GM10266 (cell line): ENCODE results near the gene GRIA4.

ENCODE experiments used
- DNase-seq: peaks from one replicate; pipeline ENCODE4 v3.0.0; 2012; ENCODE audit errors: extremely low spot score
- TF ChIP-seq, protein P1 (sequence below): IDR thresholded peaks from 2 replicates; pipeline ENCODE4 v1.5.1; 2012; ENCODE audit warnings: mild to moderate bottlenecking, low read depth; ENCODE audit not compliant: control insufficient read depth, insufficient read depth; ENCODE audit errors: missing control alignments

The GRIA4 gene

DNA sequence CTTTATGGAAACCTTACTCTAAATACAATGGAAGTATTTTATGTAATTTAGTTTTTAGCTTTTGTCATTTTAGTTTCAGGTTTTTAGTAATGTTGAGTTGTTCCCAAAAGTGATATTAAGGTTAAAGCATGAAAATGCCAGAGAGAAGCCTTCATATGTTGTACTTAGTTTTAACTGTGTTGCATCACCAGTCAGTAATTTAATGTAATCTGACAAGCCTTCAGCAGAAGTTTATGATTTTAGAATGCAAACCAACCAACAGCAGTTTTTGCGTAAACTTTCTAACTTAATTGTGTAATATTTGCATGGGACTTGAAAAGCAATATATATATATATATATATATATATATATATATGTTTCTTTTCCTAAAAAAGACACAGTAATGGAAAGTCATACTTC lies 301.6 kb downstream of the GRIA4 start:
- DNase-seq, result no peak
- TF ChIP-seq, protein P1, sequence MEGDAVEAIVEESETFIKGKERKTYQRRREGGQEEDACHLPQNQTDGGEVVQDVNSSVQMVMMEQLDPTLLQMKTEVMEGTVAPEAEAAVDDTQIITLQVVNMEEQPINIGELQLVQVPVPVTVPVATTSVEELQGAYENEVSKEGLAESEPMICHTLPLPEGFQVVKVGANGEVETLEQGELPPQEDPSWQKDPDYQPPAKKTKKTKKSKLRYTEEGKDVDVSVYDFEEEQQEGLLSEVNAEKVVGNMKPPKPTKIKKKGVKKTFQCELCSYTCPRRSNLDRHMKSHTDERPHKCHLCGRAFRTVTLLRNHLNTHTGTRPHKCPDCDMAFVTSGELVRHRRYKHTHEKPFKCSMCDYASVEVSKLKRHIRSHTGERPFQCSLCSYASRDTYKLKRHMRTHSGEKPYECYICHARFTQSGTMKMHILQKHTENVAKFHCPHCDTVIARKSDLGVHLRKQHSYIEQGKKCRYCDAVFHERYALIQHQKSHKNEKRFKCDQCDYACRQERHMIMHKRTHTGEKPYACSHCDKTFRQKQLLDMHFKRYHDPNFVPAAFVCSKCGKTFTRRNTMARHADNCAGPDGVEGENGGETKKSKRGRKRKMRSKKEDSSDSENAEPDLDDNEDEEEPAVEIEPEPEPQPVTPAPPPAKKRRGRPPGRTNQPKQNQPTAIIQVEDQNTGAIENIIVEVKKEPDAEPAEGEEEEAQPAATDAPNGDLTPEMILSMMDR, result no peak

DNA sequence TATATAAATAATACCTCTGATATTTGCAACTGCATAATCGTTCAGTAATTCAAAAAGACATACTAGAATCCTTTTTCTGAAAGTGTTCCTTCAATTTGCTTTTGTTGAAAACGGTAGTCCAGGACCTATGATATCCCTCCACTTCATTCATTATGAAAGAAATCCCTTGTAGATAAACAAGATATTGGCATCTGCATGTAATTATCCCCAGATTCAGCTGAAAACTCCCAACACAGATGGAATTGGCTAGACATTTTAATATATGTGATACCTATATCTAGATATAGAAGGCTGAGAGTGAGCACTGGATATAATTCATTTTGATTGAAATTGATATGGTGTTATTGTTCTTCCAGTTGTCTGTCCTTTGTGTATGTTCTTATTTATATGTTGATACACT lies 302.8 kb downstream of the GRIA4 start:
- no peak for DNase-seq
- TF ChIP-seq, protein P1, result no peak

DNA sequence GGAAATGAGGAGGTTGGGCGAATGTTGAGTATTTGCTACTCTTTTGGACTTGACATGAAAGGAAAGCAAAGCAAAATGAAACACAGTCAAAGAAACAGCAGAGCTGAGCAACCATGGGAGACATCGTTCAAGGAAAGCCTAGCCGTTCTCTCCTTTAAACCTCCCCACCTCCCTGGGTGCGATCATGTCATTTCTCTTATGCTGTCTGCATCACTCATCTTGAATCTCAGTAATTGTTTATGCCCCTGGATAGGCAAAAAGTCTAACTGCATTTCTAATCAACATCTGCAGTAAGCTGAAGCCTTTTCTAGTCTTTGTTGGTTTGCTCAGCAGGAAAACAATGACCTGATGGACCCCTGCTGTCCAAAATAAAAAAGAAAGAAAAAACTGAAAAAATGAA lies 305.1 kb downstream of the GRIA4 start:
- TF ChIP-seq, protein P1, result no peak
- no peak for DNase-seq

DNA sequence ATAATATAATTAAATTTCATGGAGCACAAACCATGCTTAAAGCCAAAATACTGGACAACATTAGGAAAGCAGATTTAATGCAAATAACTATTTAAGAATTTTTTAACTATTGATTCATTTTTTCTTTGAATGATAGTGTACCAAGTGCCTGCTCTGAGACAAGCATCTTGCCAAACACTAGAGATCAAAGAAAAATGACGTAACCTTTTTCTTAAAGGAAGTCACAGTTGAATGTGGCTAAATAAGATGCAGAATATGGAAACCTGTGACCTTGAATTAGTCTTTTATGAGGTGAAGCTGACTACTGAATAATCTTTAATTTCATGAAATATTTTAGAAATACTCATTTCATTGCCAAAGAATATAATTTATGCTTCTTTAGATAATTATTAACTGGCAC lies 308.2 kb downstream of the GRIA4 start:
- TF ChIP-seq, protein P1, result no peak
- no peak for DNase-seq

DNA sequence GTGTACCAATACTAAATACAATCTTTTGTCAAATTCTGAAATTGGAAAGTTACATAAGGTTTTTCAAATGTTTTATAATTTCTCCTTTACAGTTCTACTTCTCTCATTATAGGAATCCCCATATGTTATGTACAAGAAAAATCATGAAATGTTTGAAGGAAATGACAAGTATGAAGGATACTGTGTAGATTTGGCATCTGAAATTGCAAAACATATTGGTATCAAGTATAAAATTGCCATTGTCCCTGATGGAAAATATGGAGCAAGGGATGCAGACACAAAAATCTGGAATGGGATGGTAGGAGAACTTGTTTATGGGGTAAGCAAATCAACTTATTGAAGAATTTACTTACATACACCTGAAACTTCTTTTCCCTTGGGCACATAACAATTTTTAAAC lies 308.7 kb downstream of the GRIA4 start:
- no peak for DNase-seq
- TF ChIP-seq, protein P1, result no peak

DNA sequence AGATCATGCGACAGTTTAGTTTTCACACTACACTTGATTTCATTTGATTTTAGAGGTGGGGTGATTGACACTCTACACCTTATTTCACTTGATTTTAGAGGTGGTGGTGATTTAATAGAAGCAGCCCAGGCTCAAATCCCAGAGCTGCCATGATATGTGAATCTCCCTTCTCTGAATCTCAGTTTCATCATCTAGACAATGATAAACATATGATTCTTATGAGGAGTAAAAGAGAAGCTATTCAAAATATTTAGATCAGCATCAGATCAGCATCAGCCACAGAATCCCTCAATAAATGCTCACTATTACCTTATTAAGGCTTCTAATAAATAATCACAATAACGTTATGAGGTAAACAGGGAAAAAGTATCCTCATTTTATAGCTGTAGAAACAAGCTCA lies 313.4 kb downstream of the GRIA4 start:
- DNase-seq, result no peak
- TF ChIP-seq, protein P1, result no peak

DNA sequence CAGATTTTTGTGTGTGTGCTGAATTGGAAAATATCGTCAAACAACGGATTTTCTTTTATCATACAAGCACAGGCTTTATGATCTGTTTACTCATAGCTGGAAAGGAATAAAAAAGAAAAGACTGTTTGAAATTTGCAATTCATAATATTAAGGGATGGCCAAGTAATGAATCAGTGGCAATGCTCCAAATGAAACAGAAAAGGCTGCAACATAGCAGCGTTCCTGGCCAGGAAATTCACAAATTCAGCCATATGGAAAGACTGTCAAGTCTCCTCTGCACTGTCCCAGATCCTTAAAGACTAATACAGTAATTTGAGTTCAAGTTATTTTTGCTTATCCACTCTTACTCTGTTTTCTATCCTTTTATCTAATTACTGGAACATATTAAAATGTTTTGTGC lies 313.9 kb downstream of the GRIA4 start:
- TF ChIP-seq, protein P1, result no peak
- DNase-seq, result no peak
